Activated gamma-delta T cell treated with anti-CD3 and anti-CD28 coated beads, Interleukin-2, amount 50 U/mL, for 16 hours (primary cell): ENCODE data around the gene SLC10A2.

ENCODE experiments used
- DNase-seq: peaks from one replicate; pipeline ENCODE4 v3.0.0-alpha.2; 2020; ENCODE audit warnings: low read depth

Gene SLC10A2

DNA sequence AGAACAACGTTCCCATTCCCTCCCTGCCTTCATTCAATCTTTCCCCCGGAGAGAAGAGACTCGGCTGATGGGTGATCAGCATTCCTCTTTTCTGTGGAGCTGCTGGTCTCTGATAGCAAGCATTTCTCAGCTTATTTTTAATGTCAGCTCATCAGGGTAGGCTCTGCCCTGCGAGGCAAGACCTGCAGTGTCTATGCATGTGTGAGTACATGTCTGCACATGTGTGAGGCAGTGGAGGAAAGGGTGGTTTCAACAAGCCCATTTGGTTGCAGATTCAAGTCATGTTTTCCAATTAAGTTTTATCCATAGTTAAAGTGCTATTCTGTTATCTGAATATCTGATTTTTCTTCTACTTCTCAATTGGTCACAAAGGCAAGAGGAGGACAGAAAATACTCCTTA lies 19.5 kb downstream of the SLC10A2 start:
- no peak for DNase-seq

GRCh38 chr13:103044056-103044455 lies 22.2 kb downstream of the SLC10A2 start:
- DNase-seq = no peak

DNA sequence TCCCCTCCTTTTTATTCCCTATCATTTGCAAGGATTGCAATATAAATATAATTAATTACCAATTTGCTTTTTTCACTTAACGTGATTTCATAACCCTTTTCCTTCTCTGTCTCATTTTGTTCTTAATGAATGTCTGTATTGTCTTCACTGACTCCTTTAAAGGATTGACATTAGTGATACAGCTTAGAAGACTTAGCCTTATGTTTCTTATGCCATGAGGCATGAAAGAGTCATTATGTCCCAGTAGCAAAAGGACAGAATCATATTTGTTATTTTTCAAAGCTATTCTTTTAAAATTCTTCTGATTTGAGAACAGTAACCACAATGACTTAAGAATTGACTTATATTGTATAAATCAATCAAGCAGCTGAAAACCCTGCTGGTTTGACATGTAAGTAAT lies 26.2 kb downstream of the SLC10A2 start:
- no peak for DNase-seq

GRCh38 chr13:103039183-103039582 lies 27.0 kb downstream of the SLC10A2 start:
- DNase-seq = no peak

- no peak for DNase-seq
Observed at GRCh38 chr13:103036268-103036667, 29.9 kb downstream of the SLC10A2 start.

DNA sequence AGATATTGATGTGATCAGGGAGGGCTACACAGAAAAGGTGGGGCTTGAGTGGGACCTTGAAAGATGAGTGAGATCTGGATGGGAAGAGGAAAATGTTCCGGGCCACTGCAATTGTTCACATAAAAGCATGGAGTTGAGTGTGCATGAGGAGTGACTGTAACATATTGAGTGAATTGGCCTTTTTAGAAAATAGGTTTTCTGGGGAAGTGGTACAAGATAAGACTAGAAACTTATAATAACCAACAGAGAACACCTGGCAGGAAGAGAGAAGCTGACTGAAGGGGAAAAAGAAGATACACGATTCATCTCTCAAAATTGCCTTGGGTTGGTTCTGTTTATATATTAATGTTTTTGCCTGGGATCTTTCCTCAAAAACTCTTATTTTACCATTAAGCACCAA lies 32.2 kb downstream of the SLC10A2 start:
- no peak for DNase-seq

DNA sequence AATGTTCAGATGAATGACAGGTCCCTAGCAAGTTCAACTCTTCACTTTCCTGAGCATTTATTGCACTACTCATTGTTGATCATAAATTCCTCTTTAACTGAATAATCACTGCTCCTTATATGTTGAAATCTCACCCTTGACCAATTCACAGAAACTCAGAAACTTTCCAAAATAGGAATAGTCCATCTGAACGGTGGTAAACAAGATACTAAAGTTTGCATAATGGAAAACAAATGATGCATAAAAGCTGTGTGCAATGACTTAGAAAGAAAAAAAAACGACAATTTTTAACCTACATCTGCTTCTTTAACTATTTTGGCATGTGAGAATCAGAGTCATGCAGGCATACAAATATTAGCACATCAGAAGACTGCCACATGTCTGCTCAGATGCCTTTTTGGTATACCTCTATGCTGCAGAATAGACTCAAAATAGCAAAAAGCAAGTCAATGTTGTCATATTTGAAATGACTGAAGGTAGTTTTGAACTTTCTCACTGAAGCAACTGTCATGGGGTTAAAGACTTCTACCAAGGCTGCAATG lies 34.8 kb downstream of the SLC10A2 start:
- no peak for DNase-seq

- no peak for DNase-seq
Observed at GRCh38 chr13:103030776-103031175, 35.4 kb downstream of the SLC10A2 start.

DNA sequence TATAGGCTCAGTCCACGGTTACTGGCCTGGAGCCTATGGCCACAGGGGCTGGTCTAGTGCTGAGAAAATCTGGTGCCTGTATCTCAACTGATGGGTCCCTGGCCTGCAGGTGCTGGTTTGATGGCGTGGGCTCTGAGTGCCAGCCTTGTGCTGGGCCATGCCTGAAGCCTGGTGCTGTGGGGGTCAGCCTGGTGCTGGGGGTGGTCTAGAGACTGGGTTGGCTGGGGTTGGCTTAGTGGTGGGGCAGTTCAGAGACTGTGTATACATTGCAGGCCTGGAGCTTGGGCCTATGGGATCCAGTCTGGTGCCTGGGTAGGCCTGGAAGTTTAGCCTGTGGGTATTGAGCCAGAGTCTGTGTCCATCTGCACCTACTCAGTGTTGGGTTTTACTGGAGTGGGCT lies 36.4 kb downstream of the SLC10A2 start:
- no peak for DNase-seq

DNA sequence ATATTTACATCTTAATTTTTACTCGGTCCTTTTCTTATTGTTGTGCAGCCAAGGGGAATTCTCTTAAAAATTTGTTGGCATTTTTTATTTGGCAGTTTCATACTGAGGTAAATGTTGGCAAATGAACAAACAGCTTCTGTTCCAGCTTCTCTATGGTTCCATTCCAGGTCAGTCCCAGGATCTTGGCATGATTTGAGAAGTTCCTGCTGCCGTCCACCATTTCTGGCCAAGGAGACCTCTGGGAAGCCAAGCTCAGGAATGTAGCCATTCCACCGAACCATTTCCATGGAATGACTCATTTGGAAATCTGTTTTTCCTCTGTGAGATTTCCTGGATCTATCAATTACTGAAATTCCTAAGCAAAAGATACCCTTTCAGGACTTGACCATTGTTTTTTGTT lies 43.9 kb downstream of the SLC10A2 start:
- no peak for DNase-seq

DNA sequence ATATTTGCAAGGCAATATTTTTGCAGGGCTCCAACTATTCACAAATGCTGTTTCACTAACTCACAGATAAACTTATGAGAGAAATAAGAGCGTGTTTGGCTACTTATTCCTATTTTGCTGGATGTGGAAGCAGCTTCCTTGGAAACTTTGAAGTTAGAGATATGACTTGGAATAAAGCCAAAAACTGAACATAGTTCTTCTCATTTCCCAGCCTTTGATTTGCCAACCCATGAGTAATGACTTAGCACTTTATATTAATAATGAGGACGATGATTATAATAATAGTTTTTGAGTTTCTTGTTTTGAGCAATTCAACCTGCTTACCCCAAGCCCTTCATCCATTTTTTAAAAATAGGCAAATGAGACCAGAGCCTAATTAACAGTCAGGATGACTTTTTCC lies 47.7 kb downstream of the SLC10A2 start:
- DNase-seq = no peak

- no peak for DNase-seq
Observed at GRCh38 chr13:103012646-103013045, 53.6 kb downstream of the SLC10A2 start.

GRCh38 chr13:103009051-103009840 lies 57.0 kb downstream of the SLC10A2 start:
- DNase-seq = no peak

DNA sequence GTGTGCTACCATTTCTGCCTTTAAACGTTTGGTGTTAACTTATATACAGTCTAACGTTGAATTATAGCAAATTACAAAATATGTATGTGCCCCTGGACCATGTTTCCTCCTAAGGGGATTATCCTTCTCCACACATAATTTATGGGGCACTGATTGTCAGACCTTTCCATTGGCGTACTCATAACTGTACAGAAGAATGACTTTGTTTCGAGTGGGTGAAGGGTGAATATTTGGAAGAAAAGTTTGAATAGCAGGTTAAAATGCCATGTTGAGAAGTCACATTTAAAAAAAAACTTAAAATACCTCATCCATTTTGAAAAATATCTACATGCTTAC lies 58.8 kb downstream of the SLC10A2 start:
- DNase-seq = no peak

DNA sequence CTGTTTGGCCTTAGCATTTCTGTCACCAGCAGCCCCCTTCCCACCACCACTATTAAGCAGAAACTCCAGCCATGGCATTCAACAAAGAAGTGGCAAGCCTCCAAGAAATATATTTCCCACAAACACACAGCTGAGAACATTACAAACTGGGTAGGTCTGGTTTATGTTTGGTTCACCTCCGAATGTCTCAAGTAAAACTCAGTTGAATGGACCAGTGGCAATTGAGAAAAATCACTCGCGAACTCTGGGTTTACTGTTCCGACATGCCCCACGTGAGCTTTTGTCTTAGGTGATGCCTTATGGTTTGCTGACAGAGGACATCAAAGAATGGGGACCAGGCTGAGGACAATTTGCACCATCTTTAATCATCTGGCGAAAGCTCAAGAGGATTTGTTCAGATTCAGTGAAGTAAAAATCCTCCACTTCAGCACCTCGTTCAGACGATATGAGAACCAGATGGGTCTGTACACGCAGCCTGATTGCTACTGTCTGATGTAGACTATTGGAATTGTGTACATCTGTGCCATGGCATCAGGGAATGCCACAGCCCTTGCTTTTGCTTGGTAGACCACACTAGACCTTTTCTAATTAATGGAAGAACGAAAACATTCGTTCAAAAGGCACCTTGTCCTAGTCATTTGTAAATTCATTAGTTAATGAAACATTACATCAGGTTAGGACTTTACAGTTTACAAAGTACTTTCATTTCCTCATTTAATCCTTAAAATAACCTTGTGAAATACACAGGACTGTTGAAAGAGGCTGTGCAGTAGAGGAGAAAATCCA lies 59.4 kb downstream of the SLC10A2 start:
- no peak for DNase-seq

DNA sequence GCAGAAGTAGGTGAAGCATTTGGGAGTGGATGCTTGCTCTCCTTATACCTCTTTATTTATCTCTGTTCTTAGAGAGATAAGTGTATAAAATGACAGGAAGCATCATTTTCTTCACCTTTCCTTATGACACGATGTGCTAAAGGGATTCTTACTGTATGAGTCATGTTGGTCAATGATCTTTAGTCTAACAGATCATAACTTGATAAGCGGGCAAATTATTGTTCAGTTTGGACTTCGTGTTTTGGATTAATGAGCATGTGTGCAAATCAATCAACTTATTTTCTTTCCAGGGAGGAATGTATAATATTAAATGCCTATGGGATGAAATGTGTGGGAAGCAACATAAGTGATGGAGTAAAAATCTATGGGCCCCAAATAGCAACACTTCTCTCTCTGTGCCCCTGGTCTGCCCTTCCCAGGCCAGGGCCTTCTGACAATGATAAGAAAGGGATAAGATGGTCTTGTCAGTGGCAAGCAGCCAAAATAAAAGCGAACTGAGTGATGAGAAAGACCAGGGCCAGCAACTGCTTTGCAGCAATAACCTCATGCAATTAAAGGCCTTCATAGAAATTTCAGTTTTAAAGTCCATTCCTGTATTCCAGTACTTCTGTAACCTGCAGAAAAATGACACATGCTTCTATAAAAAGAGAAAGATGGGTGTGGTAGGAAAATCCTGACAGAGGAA lies 61.4 kb downstream of the SLC10A2 start:
- DNase-seq = no peak

DNA sequence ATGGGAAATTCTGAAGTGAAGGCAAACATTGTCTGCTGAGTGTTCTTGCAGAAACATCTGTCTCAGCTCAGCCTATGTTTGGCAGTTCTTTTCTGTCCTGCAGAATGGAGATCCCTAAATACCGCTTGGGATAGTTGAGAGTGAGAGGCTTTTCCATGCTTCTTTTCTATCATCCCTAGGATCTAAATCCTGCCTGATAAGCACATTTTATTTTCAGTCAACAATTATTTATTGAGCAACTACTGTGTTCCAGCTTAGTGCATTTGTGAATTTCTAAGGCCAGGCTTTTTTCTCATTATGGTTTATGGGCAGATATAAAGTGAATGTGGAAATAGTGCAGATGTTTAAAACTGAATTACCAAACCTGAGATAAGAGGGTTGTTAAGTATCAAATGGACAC lies 62.6 kb downstream of the SLC10A2 start:
- DNase-seq = no peak

- no peak for DNase-seq
Observed at GRCh38 chr13:103002279-103002678, 63.9 kb downstream of the SLC10A2 start.

GRCh38 chr13:103000157-103000556 lies 66.1 kb downstream of the SLC10A2 start:
- no peak for DNase-seq

GRCh38 chr13:102999499-102999898 lies 66.7 kb downstream of the SLC10A2 start:
- DNase-seq = no peak
